ENCODE results near the gene EPN2.

EPN2 gene

GRCh38 chr17:19333736-19334290 lies 96.6 kb downstream of the EPN2 start:
- DNase-seq: no peak

- DNase-seq: no peak
Measured at GRCh38 chr17:19334331-19334730, 97.2 kb downstream of the EPN2 start.

DNA sequence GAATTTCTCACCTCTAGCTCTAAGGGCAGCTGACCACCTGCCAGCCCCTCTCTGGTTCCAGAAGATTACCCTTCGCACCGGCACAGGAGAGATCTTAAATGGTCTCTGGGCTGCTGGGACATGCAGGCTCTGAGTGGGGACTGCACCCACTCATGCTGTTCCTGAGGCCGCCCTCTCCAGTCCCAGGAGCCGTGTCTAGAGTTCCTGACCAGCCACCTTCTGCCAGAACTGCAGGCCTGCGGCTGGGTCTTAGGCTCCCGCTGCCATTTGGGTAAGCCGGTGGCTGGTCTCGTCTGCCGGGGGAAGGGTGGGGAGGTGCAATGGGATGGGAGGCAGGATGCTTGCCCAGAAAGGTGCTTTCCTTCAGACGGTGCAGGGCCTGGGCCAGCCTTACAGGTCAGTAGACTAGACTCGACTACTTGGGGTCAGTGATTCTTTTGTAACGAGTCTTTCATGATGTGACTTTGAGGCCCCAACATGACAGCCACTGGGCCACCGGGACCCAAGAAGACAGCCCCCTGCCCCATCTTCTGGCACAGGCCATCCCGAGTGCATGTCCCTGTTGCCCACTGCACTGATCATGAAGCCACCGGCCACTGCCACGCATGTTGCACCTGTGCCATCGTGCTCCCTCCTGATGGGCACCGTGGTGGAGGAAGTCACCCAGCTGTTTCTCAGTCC lies 98.9 kb downstream of the EPN2 start:
- DNase-seq: no peak

GRCh38 chr17:19336938-19337711 lies 100.0 kb downstream of the EPN2 start:
- DNase-seq: no peak

GRCh38 chr17:19337712-19338023 lies 100.5 kb downstream of the EPN2 start:
- no peak for DNase-seq

GRCh38 chr17:19338031-19338990 lies 101.1 kb downstream of the EPN2 start:
- DNase-seq: no peak

DNA sequence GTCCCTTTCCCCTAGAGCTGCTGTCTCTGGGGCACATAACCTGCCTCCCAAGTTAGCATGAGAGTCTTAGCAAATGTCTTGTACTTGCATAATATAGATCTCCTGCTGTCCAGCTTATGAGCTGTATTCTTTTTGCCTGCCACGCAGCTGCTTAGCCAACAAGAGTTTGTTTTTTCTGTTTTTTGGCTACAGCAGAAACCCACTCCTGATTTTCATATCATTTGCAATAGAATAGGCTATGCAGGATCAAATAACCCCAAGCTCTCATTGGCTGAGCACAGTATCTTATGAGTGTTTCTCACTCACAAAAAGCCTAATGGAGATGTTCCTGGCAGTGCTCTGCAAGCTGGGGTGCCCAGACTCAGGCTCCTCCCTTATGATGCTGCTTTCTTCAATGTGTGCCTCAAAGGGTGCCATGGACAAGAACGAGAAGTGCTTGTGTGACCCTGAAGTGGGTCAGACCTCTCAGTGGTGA lies 102.2 kb downstream of the EPN2 start:
- no peak for DNase-seq

DNA sequence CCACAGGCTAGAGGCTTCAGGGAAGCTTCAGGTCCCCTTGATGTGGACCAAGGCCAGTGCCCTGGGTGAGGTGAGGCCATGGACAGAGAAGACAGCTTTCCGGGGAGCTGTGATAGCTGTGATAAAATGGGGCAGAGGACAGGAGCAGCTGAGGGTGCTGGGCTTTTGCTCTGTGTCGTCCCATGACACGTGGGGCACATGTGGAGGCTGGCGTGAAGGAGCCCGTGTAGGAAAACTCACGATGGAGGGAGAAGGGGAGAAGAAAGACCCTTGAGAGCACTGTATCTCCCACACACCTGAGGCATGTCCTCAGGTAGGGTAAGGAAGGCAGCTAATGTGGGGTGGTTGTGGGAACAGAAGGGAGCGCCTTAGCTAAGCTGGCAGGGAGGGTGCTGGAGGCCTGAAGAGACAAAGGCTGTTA lies 104.1 kb downstream of the EPN2 start:
- no peak for DNase-seq

DNA sequence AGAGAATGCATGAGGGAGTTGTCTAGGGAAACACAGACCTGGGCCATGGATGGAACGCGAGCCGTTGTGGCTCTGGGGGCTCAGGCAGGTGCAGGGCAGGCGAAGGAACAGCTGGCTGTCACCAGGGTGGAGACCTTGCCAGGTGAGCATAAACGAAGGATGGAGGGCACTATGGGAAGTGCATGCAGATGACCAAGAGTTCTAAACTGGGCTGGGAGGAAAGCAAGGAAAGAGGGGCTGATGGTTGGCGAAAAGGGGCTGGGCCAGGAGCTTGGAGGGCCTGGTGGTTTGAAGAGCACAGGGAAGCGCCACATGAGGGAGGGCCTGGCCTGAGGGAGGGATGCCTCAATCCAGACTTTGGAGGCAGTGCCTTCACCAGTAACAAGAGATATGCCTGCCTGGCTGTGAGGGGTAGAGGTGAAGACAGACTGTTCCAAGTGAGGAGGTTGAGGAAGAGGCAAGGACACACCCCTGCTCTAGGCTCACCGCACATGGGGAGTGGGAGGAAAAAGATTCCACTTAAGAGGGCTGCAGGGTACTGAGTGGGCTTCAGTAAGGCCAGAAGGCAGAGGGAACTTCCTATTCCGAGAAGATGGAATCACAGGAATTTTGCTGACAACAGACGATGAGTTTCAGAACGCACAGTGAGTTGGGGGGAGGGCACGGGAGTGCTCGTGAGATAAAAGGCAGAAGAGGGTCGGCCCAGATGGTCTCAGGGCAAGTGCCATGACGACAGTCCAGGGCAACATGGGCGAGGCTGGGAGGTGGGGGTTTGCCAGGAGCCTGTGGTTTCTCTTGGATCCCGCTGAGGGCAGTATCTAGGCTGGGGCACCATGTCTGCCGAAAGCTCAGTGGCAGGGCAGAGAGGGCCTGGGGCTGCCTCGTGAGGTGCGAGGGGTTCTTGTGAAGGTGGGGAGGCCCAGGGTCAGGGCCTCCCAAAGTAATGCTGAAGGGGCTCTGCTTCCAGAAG lies 104.8 kb downstream of the EPN2 start:
- no peak for DNase-seq

DNA sequence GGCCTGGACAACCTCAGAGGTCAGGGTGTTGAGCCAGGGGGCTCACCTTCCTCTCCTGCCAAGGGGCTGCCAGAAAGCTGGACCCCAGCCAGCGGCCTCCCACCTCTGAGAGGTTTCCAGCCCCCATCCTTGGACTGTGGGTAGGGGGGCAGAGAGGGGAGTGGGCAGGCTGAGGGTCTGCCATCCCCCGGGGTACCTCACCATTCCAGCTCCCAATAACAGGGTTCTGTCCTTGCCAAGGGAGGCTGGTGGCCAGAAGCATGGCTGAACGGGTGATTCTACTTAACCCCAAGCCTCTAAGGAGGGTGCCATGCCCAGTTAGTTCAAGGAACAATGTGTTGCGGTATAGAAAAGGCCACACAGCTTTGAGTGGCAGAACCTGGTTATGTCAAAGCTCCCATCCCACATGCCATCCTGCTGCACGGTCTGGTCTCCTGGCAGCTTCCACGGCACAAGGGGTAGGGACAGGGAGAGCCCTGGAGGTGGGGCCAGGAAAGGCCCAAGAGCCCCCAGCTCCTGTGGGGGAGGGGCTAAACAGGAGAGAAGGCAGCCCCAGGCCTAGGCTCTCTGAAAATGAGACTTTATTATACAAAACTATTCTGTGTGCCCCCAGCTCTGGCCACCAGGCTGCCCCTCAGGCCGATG lies 105.6 kb downstream of the EPN2 start:
- DNase-seq: no peak

DNA sequence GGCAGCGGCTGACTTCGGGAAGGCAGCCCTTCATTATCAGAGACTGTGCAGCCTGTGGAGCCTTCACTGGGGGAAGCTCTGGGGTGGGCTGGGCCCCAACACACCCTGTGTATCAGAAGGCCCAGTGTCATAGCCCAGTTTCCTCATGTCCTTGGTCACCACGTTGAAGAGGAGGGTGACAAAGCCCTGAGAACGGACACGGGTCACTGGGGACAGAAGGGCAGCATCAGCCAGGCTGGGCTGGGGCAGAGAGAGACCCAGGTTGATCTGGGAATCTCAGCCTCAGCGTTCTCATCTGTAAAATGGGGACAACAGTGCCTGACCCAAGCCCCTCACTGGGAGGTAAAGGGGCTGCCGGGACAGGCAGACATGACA lies 106.1 kb downstream of the EPN2 start:
- DNase-seq: no peak

GRCh38 chr17:19343671-19344151 lies 106.5 kb downstream of the EPN2 start:
- DNase-seq: no peak

- no peak for DNase-seq
Measured at GRCh38 chr17:19344311-19345066, 107.3 kb downstream of the EPN2 start.

DNA sequence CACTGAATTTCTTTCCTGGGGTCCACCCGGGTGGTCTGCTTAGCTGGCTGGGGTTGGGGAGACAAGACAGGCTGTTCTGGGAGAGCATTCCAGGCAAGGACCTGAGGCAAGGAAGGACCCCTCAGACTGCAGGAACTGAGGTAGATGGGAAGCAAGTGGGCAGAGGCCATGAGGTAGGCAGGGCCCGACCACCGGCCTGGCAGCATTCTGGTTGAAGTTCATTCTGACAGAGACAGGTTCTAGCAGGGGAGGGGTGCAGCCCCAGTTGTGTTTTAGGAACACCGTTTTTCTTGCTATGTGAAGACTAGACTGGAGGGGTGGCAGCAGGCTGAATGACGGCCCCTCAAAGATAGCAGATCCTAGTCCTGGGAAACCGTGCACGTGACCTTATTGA lies 107.9 kb downstream of the EPN2 start:
- no peak for DNase-seq

- no peak for DNase-seq
Measured at GRCh38 chr17:19345486-19346350, 108.6 kb downstream of the EPN2 start.

GRCh38 chr17:19346351-19347255 lies 109.4 kb downstream of the EPN2 start:
- no peak for DNase-seq

- DNase-seq: no peak
Measured at GRCh38 chr17:19347323-19348080, 110.3 kb downstream of the EPN2 start.

Data from NCI-H1417 treated with DMSO at 0.1 percent for 48 hours (cell line).